HG03095 (cell line): ENCODE results near the gene AZIN2.
"Not testable (repeated sequence)": the region's sequence is repeated elsewhere in the genome, so short reads cannot be mapped to it uniquely, and the experiment has no call there.

Experiments used
- ATAC-seq: cut with Tn5 transposase; IDR thresholded peaks from one replicate; pipeline ENCODE4 v1.9.1; 2021; ENCODE audit warnings: moderate library complexity; ENCODE audit not compliant: unreplicated experiment

The AZIN2 gene

GRCh38 chr1:33056426-33056825, 24.5 kb upstream of the AZIN2 start:
- no peak for ATAC-seq

DNA sequence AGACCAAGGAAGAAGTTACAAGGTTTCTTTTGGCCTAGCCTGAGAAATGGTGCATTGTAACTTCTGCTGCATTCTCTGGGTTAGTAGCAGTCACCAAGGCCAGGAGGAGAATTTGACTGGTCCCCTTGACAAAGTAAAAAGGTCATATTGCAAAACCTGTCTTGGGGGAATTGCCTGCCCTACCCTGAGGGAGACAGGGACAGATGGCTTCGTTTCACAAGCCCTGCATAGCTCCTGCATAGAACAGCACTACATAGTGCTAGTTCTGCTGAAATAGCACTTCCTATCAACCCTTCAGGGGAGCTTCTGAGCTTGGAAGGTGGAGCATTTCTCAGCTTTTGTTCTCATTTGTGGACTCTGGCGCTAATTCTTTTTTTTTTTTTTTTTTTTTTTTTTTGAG, 23.9 kb upstream of the AZIN2 start:
- no peak for ATAC-seq

- ATAC-seq = no peak
These were observed 20.3 kb upstream of the AZIN2 start for GRCh38 chr1:33060579-33061083.

- no peak for ATAC-seq
These were observed 19.1 kb upstream of the AZIN2 start for GRCh38 chr1:33061834-33062233.

- ATAC-seq = not testable (repeated sequence)
These were observed 16.7 kb upstream of the AZIN2 start for GRCh38 chr1:33064284-33064683.

GRCh38 chr1:33065301-33065700, 15.7 kb upstream of the AZIN2 start:
- no peak for ATAC-seq

DNA sequence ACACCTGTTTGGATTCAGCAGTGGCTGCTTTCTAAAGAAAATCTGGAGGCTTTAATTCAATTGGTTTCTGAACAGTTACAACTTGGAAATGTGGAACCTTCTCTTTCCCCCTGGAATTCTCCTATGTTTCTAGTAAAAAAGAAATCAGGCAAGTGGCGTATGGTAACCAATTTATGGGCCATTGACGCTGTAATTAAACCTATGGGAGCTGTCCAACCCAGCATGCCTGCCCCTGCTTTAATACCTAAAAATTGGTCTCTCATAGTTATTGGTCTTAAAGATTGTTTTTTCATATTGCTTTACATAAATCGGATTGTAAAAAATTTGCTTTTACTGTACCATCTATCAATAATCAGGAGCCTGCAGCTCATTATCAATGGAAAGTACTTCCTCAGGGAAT, 14.5 kb upstream of the AZIN2 start:
- not testable (repeated sequence) for ATAC-seq

GRCh38 chr1:33068108-33068507, 12.8 kb upstream of the AZIN2 start:
- not testable (repeated sequence) for ATAC-seq

GRCh38 chr1:33070628-33071027, 10.3 kb upstream of the AZIN2 start:
- no peak for ATAC-seq

- ATAC-seq = no peak
These were observed 8.2 kb upstream of the AZIN2 start for GRCh38 chr1:33072707-33073106.

GRCh38 chr1:33074193-33074945, 6.6 kb upstream of the AZIN2 start:
- ATAC-seq = no peak

GRCh38 chr1:33078030-33078591, 2.8 kb upstream of the AZIN2 start:
- no peak for ATAC-seq

DNA sequence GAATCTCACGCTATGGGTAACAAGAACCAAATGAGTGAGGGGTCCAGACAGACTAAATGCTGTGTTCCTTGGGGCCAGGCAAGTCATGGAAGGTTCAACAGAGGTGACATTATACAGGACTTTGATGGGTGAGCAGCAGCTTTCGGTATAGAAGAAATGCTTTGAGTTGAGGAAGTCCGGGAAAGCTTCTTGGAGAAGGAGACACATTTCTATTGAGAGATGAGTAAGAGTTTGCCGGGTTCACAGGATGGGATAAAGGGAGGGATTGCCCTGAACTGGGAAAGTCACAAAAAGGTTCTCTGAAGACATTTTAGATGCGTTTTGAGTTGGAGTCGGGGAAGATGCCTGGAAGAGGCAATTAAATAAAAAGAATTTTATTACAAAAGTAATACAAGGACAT, 580 bp upstream of the AZIN2 start:
- no peak for ATAC-seq

- ATAC-seq = no peak
These were observed 777 bp downstream of the AZIN2 start for GRCh38 chr1:33081554-33082305.

DNA sequence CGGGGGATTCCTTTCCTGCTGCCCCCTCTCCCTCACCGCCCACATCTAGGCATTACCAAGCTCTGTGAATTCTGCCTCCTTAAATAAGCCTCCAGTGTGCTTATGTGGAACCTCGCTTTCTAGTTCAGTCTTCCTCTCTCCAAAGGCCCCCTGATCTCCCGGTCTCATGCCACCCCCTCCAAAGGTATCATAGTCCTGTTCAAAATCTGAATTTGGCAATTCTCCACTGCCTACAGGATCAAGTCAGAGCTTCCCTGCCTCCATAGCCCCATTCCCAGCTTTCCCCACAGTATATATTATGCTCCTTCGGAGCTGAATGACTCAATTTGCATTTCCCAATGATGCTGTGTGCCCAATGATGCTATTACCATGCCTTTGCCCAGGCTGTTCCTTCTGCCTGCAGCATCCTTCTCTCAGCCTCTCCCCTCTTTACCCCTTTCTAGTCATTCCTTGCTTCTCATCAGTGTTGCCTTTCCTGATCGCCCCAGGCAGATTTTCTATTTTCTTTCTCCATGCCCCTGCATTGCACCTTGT, 1.7 kb downstream of the AZIN2 start:
- ATAC-seq = no peak

GRCh38 chr1:33085332-33085731, 4.4 kb downstream of the AZIN2 start:
- no peak for ATAC-seq

DNA sequence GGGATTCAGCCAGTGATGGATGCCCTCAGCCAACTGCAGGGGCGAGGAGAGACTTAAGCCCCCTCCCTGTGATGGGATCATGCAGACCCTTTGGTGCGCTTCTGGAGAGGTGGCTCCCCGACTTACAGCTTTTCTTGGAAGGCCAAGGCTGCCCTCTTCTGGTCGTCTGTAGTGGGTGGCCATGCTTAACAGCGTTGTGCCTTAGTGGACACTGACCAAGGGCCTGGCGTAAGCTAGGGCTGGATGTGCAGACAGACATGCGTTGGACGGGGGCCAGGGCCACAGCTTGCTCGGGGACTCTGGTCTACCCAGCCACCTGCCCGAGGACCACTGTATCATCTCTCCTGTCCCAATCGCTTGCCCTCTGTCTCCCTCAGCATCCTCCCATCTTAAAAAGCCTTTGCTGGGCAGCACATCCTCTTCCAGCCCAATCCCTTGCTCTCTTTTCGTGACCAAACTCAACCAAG, 5.5 kb downstream of the AZIN2 start:
- ATAC-seq = no peak

GRCh38 chr1:33087677-33088076, 6.7 kb downstream of the AZIN2 start:
- ATAC-seq = no peak

DNA sequence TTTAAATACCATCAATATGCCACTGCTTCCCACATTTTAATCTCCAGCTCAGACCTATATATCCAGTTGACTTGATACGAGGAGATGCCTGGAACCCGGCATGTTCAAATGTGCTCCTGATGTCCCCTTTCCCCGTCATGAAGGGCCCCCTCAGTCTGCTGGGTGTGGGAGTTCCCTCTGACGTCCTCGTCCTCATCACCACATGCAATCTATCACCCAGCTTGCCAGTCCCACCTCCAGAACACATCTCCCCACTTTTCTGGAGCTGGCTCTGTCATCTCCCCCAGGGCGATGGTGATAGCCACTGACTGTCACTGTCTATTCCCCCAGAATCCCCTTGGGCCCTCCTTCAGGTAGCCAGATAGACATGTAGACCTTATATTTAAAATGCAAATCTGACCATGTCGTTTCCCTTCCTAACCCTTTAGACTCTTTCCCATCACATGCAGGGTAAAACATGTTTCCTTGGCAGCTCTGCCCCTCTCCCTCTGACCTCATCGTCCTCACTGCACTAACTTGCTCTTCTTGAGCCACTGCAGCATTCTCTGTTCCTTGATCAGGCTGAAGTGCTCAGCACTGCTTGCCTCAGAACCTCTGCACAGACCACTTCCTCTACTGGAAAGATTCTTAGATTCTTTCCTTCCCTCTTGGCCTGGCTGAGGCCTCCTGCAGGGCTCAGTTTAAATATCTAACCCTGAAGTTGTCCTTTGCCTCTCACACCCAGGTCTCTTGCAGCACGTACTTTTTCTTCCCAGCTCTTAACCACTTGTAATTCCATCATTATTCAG, 7.4 kb downstream of the AZIN2 start:
- no peak for ATAC-seq

GRCh38 chr1:33089457-33089856, 8.5 kb downstream of the AZIN2 start:
- no peak for ATAC-seq

- ATAC-seq = no peak
These were observed 11.5 kb downstream of the AZIN2 start for GRCh38 chr1:33092438-33092837.
